Activated T-helper 17 cell treated with anti-CD3 and anti-CD28 coated beads, Interleukin-2, amount 50 U/mL, for 72 hours (primary cell): ENCODE data around the gene CA9. TPM values are rescaled to one million over a fixed set of nuclear protein-coding genes. Genes with fewer than 3 reads are reported as not detected.
"Not testable (repeated sequence)": the region's sequence is repeated elsewhere in the genome, so short reads cannot be mapped to it uniquely, and the experiment has no call there.

Source experiments
- ATAC-seq: fragments of 150-1000 bp; cut with Tn5 transposase; replicated peaks from 2 replicates; pipeline ENCODE4 v1.10.0; 2021; ENCODE audit warnings: mild to moderate bottlenecking, moderate library complexity
- H3K27ac Mint-ChIP-seq: one replicate; pipeline ENCODE4 v1.8.0; 2022; ENCODE audit warnings: mixed read lengths
- H3K27me3 Mint-ChIP-seq: one replicate; pipeline ENCODE4 v1.8.0; 2022; ENCODE audit warnings: mixed read lengths
- H3K36me3 Mint-ChIP-seq: one replicate; pipeline ENCODE4 v1.8.0; 2022; ENCODE audit warnings: low read depth, mild to moderate bottlenecking, mixed read lengths
- H3K4me1 Mint-ChIP-seq: one replicate; pipeline ENCODE4 v1.8.0; 2022; ENCODE audit warnings: mixed read lengths
- H3K4me3 Mint-ChIP-seq: one replicate; pipeline ENCODE4 v1.8.0; 2022; ENCODE audit warnings: mild to moderate bottlenecking, mixed read lengths
- H3K9me3 Mint-ChIP-seq: one replicate; pipeline ENCODE4 v1.8.0; 2022; ENCODE audit warnings: mixed read lengths
- total RNA-seq, 2 donors: library from RNA; stranded (reverse); gene quantifications; one replicate each; pipeline ENCODE4 v1.2.3, GENCODE V29; 2022

Gene CA9
- total RNA-seq, 2 donors from 2014 or later: 0.89 to 31.7 TPM

GRCh38 chr9:35645736-35646135 lies 28.0 kb upstream of the CA9 start:
- Mint-ChIP-seq H3K4me1 (peaks cover 23% of the 10 kb centered on the region), H3K36me3 (peaks cover 55% of the 10 kb centered on the region), H3K27ac (peak overlapping the region; percentile 92), H3K4me3 (peak overlapping the region; percentile 90)
- not testable (repeated sequence) for H3K27me3 Mint-ChIP-seq, ATAC-seq, H3K9me3 Mint-ChIP-seq

DNA sequence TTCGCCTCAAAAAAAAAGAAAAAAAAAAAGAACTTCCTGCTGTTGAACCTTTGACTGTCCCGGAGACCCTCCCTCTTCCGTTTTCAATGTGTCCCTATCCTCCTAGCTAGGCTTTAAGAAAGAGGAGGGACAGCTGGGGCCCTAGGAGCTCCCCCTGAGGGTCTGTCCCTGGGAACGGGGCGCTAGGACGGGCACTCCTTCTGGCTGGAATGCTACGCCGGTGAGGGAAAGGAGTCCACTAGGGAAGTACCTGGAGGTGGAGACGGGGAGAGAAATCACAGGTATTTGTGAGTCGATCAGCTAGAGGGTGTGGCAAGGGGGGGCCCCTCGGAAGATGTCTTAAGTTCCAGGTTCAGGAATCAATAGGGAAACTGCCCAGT lies 27.6 kb upstream of the CA9 start:
- Mint-ChIP-seq H3K27ac (peak overlapping the region; percentile 92), H3K4me3 (peak overlapping the region; percentile 90), H3K27me3 (no peaks in the 10 kb centered on the region), H3K4me1 (peaks cover 24% of the 10 kb centered on the region), H3K36me3 (peaks cover 51% of the 10 kb centered on the region), H3K9me3 (no peaks in the 10 kb centered on the region)
- peak; percentile 8 for ATAC-seq

- H3K27ac Mint-ChIP-seq: peak overlapping the region; percentile 94
- H3K36me3 Mint-ChIP-seq: peaks cover 51% of the 10 kb centered on the region
- H3K27me3 Mint-ChIP-seq: no peaks in the 10 kb centered on the region
- ATAC-seq: peak; percentile 85
- no peaks in the 10 kb centered on the region for H3K9me3 Mint-ChIP-seq
- H3K4me1 Mint-ChIP-seq: peaks cover 28% of the 10 kb centered on the region
- peak overlapping the region; percentile 90 for H3K4me3 Mint-ChIP-seq
Observed at GRCh38 chr9:35646533-35647265, 27.0 kb upstream of the CA9 start.

- Mint-ChIP-seq H3K27me3 (no peaks in the 10 kb centered on the region), H3K4me3 (peak overlapping the region; percentile 90), H3K36me3 (peaks cover 44% of the 10 kb centered on the region), H3K4me1 (peaks cover 25% of the 10 kb centered on the region), H3K9me3 (no peaks in the 10 kb centered on the region), H3K27ac (peak overlapping the region; percentile 94)
- no peak for ATAC-seq
Observed at GRCh38 chr9:35649431-35650340, 24.0 kb upstream of the CA9 start.

DNA sequence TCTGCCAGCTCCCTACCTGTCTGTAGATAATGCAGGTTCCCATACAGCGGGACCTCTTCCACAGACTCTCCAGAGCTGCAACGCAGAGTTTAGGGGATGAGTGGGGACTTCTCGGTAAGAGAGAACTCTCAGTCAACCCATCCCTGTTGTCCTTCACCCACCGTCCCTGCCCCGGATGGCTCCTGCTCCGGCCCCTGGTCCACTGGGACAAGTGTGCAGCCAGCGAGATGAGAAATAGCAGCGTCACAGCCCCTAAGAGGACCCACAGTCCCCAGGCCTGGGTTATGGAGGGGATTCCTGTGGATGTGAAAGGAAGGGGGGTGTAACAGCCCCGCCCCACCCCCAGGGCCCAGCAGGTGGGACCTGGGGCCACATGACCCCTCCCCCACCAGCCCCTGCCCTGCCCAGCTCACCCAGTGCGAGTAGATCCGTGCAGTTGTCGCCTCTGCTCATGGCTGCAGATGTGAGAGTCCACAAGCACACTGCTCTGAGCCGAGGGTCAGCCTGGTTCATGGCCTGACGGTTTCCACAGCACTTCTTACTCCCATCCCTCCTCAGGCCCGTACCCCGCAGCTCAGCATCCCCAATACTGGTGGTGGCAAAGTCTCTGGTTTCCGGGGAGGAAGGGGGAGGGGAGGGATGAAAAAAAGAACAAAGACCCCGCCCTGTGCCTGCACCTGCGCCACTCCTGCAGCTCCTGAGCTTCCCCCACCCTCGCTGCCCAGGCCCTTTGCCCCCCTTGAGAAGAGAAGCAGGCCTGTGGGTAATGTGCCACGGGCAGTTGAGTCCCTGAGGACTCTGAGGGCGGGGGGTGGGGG lies 23.2 kb upstream of the CA9 start, which contains the start of gene SIT1:
SIT1 (minus strand) TSS at position 591 of the 818 bp plus-strand sequence; CDS start at position 513, 78 bp downstream.
- Mint-ChIP-seq H3K27ac (peak within 1 kb of the TSS; percentile 94), H3K4me1 (peaks cover 24% of the 10 kb centered on the region), H3K27me3 (no peaks in the 10 kb centered on the region), H3K36me3 (peaks cover 41% of the 10 kb centered on the region), H3K4me3 (peak within 1 kb of the TSS; percentile 90), H3K9me3 (no peaks in the 10 kb centered on the region)
- ATAC-seq: peak; percentile 47

DNA sequence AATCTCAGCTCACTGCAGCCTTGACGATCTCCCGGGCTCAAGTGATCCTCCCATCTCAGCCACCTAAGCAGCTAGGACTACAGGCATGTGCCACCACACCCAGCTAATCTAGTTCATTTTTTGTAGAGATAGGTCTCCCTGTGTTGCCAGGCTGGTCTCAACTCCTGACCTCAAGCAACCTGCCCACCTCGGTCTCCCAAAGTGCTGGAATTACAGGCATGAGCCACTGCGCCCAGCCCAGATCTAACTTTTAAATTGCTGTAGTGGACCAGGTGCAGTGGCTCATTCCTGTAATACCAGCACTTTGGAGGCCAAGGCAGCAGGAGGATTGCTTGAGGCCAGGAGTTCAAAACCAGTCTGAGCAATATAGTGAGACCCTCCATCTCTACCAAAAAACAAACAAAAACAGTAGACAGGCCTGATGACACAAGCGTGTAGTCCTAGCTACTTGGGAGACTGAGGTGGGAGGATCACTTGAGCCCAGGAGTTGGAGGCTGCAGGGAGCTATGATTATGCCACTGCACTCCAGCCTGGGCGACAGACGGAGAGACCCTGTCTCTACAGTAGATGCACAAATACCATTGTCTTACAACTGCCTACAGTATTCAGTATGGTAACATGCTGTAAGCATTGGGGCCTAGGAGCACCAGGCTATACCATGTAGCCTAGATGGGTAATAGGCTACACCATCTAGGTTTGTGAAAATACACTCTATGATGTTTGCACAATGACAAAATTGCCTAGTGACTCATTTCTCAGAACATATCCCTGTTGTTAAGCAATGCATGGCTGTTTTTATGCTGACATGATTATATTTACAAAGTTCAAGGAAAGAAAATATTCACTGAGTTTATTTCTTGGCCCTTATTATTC lies 21.5 kb upstream of the CA9 start:
- ATAC-seq: peak; percentile 36
- Mint-ChIP-seq H3K9me3 (no peaks in the 10 kb centered on the region), H3K4me1 (peaks cover 39% of the 10 kb centered on the region), H3K36me3 (peaks cover 33% of the 10 kb centered on the region), H3K27ac (peak overlapping the region; percentile 94), H3K4me3 (peak overlapping the region; percentile 90), H3K27me3 (no peaks in the 10 kb centered on the region)

DNA sequence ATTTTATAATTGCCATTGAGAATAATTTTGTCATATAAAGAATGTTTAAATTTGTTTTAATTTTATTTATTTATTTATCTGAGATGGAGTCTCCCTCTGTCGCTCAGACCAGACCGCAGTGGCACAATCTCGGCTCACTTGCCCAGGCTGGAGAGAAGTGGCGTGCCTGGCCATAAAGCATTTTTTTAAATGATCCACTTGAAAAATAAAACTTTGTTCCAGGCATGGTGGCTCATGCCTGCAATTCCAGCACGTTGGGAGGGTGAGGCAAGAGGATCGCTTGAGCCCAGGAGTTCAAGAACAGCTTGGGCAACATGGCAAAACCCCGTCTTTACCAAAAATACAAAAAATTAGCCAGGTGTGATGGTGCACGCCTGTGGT lies 20.9 kb upstream of the CA9 start:
- H3K9me3 Mint-ChIP-seq: no peaks in the 10 kb centered on the region
- no peaks in the 10 kb centered on the region for H3K27me3 Mint-ChIP-seq
- no peak overlapping the region for H3K4me3 Mint-ChIP-seq
- H3K4me1 Mint-ChIP-seq: peaks cover 39% of the 10 kb centered on the region
- no peak overlapping the region for H3K27ac Mint-ChIP-seq
- no peak for ATAC-seq
- peaks cover 38% of the 10 kb centered on the region for H3K36me3 Mint-ChIP-seq

DNA sequence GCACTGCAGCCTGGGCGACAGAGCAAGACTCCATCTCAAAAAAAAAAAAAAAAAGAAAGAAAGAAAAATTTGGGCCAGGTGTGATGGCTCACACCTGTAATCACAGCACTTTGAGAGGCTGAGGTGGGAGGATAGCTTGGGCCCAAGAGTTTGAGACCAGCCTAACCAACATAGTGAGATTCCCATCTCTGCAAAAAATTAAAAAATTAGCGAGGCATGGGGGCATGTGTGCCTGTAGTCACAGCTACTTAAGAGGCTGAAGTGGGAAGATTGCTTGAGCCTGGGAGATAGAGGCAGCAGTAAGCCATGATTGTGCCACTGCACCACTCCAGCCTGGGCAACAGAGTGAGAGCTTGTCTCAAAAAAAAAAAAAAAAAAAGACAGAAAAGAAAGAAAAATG lies 20.1 kb upstream of the CA9 start:
- Mint-ChIP-seq H3K27me3 (no peaks in the 10 kb centered on the region), H3K9me3 (no peaks in the 10 kb centered on the region), H3K36me3 (peaks cover 38% of the 10 kb centered on the region), H3K27ac (peak overlapping the region; percentile 66), H3K4me3 (no peak overlapping the region), H3K4me1 (peaks cover 34% of the 10 kb centered on the region)
- ATAC-seq: no peak

- H3K27me3 Mint-ChIP-seq: no peaks in the 10 kb centered on the region
- peak overlapping the region; percentile 99 for H3K27ac Mint-ChIP-seq
- no peaks in the 10 kb centered on the region for H3K9me3 Mint-ChIP-seq
- peaks cover 44% of the 10 kb centered on the region for H3K4me1 Mint-ChIP-seq
- no peak for ATAC-seq
- H3K4me3 Mint-ChIP-seq: peak overlapping the region; percentile 98
- peaks cover 45% of the 10 kb centered on the region for H3K36me3 Mint-ChIP-seq
Observed at GRCh38 chr9:35656348-35656747, 17.4 kb upstream of the CA9 start.

DNA sequence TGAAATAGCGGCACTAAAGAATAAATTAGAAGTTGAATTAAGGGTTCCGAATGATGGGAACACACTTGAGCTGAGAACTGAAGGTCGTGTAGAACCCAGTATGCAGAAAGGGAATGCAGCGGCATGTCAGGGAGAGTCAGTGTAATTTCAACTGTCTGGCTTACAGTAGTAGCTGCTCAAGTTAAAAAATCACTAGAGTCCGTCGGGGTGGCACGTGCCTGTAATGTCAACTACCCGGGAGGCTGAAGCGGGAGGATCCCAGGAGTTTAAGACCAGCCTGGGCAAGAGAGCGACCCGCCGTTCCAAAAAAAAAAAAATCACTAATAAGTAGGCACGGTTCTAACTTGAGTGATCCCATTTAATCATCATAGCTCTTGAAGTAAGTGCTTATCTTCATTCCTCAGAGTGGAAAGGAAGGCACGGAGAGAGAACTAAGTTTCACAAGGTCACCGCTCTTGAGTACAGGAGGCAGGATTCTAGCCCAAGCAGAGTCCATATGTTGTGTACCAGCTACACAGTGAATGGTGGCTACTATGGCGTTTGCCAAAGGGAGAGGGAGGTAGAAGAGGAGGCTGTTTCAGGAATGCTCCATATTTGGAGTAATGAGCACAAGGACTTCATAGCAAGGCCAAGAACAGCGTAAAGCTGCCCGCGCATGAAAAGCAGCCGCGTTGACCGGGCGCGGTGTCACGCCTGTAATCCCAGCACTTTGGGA lies 16.7 kb upstream of the CA9 start:
- no peak for ATAC-seq
- H3K27me3 Mint-ChIP-seq: no peaks in the 10 kb centered on the region

DNA sequence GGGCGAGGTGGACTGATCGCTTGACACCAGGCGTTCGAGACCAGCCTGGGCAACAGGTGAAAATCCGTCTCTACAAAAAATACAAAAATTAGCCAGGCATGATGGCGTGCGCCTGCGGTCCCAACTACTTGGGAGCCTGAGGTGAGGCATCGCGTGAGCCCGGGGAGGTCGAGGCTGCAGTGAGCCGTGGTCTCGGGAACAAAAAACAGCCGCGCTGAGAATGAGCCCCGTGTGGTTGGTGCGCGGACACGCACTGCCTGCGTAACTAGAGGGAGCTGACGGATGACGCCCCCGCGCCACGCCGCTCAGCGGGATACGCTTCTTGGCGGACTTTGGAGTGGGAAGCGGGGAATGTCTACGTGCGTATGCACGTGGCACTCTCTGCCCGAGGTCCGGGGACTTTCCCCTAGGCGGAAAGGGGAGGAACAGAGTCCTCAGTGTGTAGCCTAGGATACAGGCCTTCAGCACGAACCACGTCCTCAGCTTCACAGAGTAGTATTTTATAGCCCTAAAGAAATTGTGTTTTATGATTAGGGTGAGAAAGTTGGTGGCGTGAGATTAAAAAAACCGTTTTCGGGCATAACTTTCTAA lies 16.1 kb upstream of the CA9 start, which contains the start of gene RMRP:
RMRP (minus strand) TSS at position 474 of the 591 bp plus-strand sequence.
- Mint-ChIP-seq H3K4me3 (peak within 1 kb of the TSS; percentile 98), H3K27ac (peak within 1 kb of the TSS; percentile 99), H3K36me3 (peaks cover 58% of the 10 kb centered on the region), H3K27me3 (no peaks in the 10 kb centered on the region), H3K4me1 (peaks cover 52% of the 10 kb centered on the region), H3K9me3 (no peaks in the 10 kb centered on the region)
- peak; percentile 94 for ATAC-seq

More for the DNA sequence above, 16.7 kb upstream of the CA9 start:
- peak overlapping the region; percentile 98 for H3K4me3 Mint-ChIP-seq
- peaks cover 46% of the 10 kb centered on the region for H3K4me1 Mint-ChIP-seq
- H3K27ac Mint-ChIP-seq: peak overlapping the region; percentile 99
- H3K9me3 Mint-ChIP-seq: no peaks in the 10 kb centered on the region
- peaks cover 52% of the 10 kb centered on the region for H3K36me3 Mint-ChIP-seq

DNA sequence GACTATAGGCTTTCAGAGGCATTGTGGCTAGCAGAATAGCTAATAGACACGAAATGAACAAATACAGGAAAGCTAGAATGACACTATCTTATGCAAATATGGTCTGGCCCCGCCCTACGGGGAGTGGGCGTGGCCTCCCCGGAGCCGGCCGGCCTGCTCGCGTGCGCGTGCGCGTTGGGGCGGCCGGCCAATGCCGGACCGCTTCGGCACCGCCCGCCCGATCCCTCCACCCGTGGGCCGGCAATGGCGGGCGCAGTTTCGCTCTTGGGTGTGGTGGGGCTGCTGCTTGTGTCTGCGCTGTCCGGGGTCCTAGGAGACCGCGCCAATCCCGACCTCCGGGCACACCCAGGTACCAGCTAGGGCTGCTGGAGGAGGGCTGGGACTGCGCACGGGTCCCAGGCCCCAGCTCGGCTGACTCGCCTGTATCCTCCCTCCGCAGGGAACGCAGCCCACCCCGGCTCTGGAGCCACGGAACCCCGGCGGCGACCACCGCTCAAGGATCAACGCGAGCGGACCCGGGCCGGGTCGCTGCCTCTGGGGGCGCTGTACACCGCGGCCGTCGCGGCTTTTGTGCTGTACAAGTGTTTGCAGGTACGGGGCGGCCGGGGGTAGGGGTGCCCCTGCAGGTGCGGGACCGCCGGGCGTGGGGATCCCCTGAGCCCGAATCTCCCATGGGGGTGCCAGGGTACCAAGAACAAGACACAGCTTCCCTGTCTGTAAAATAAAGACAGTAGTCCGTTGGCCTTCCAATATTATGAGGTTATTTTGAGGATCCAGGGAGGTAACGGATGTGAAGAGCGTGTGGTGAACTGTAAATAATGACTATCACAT lies 15.4 kb upstream of the CA9 start, which contains the start of gene CCDC107:
CCDC107 (plus strand) TSS at position 156 of the 831 bp plus-strand sequence; CDS start at position 244, 88 bp downstream.
- Mint-ChIP-seq H3K4me3 (peak within 1 kb of the TSS; percentile 98), H3K36me3 (peaks cover 62% of the 10 kb centered on the region), H3K27me3 (no peaks in the 10 kb centered on the region), H3K27ac (peak within 1 kb of the TSS; percentile 99), H3K4me1 (peaks cover 58% of the 10 kb centered on the region), H3K9me3 (no peaks in the 10 kb centered on the region)
- ATAC-seq: peak; percentile 57
